Measurements from ENCODE around the gene OAF.

GRCh38 chr11:120219232-120219937 lies 8.6 kb downstream of the OAF start:
- no peak for TF ChIP-seq CTCF (IDR thresholded peaks at IDR 0.05)
- TF ChIP-seq POLR2A (IDR thresholded peaks at IDR 0.05) = no peak
